CMK (cell line): ENCODE data around the gene HBEGF.

ENCODE experiments used
- DNase-seq: peaks from one replicate; pipeline ENCODE4 v3.0.0-alpha.2; 2010; ENCODE audit warnings: low read depth

The HBEGF gene

DNA sequence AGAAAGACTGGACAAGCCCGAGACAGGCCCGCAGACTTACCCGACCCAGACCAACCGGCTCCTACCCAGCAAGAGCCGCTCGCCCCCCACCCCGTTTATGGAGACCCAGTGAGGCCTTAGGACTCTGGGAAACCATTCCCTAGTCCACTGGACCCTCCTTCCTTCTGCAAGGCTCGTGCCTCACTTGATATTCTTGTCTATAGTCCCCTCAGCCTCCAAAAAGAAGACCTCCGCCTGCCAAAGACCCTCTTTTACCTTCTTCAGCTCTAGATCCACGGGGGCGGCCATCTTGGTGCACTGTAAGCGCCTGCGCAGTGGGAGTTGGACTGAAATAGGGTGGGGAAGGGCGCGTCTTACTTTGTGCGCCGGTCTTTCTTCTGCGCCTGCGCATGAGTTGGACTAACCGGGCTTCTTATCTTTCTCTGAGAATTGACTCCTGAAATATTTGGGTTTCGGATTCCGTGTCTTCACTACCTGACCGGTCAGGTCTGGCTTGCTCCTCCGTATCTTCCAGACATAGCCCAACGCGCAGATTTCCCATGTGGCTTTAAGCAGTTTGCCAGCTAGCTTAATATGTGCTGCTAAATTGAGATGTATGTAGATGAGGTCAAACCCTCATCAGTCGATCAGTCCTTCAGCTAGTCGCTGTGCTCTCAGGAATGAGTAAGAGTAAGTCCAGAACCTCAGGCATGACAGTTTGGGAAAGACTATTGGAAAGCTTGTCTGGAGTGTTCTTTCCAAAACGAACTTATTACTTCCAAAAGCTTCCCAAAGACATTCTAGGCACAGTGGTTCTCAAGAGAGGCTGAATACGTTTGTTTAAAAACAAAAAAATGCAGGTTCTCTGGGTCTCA, 43.4 kb downstream of the HBEGF start, which contains the start of gene PFDN1:
PFDN1 (minus strand) TSS at position 316 of the 854 bp plus-strand sequence; CDS start at position 288, 28 bp downstream.
- peak; percentile 72 for DNase-seq

DNA sequence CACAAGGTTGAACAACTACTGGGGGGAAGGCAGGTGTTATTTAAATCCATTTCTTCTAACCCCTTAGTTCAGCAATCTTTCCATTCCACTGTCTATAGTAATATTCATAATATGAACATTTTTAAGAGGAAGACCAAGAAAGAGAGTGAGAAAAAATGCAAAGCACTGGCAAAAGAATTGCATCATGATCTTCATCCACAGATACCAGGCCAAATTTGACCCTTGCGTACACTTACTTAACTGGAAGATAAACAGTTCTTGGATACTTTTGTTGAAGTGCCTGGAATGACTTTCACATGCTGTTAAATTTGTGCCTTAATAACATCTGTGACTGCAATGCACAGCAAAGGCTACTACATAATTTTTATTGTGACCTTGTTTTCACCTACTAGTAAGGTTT, 45.3 kb downstream of the HBEGF start:
- no peak for DNase-seq

DNA sequence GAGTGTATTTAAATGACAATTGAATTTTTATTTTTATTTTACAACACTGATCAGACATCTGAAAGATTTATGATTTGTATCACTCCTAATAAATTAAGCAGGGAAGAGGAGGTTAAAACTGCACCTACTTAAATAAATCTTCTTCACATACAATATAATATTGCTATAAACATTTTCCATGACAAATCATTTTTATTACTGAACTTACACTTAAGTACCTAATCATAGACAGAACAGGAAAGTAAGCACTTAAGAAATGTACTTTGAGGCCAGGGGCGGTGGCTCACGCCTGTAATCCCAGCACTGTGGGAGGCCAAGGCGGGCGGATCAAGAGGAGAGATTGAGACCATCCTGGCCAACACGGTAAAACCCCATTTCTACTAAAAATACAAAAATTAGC, 47.3 kb downstream of the HBEGF start:
- no peak for DNase-seq

DNA sequence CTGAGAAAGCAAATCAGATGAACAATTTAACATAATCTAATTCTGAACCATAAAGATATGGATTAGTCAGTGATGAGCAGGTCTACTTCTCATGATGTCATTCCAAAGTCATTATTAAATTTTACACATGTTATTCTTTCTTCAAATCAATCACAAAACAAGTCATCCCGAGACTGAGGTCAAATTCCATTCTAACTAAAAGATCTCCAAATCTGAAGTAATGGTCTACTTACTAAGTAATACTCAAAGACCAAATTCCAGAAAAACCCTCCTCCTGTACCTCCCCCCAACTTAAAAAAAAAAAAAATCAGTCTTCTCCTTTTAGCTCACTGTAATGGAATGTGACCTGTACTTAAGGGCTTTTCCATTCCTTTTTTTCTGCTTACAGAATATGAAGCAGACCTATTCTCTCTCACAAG, 48.2 kb downstream of the HBEGF start:
- DNase-seq: no peak

DNA sequence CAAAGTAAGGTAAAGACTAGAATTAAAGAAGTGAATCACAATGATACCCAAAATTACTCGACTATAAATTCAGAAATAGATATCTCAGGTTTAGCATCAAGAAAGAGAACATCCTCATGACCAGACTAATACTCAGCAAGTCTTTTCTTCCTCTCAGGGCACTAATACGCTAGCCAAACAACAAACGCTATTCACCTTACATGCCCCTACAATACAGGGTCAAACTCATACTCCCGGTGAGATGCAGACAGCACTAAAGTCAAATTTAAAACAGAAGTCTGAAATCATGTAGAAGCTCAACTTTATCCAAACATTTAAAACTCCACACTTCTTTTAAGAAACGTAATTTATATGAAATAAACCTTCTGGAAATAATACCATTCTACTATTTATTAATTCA, 49.1 kb downstream of the HBEGF start:
- no peak for DNase-seq

DNA sequence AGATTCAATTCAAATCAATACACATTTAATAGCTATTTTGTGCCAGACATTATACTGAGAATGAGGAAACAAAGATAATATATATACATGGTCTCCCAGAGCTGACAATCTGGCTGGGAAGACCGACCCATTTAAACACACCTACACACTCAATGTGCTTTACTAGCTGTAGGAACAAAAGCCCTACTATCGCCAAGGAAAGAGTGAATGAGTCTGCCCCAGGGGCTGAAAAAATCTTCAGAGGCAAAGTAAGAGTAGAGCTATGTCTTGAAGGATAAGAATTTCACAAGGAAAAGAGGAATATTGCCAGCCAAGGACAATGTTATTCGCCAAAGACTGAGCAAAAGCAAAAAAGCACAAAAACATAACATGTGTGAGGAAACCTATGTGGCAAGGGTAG, 50.1 kb downstream of the HBEGF start:
- DNase-seq: no peak

DNA sequence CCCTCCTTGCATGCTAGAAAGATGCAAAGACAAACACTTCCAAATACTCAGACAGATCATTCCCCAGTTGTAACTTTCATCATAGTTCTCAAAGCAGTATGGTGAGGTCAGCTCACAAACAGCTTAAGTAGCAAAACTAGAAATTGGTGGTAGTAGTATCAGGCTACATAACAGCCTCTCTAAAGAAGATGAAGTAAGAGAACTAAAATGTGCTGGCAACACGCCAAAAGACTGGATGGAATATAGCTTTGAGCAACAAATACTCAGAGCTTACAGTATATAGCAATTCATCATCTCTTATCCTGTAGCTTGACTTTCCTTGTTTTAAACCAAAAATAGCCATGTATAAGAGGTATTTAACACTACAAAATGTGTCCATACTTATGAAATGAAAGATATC, 51.0 kb downstream of the HBEGF start:
- DNase-seq: no peak

DNA sequence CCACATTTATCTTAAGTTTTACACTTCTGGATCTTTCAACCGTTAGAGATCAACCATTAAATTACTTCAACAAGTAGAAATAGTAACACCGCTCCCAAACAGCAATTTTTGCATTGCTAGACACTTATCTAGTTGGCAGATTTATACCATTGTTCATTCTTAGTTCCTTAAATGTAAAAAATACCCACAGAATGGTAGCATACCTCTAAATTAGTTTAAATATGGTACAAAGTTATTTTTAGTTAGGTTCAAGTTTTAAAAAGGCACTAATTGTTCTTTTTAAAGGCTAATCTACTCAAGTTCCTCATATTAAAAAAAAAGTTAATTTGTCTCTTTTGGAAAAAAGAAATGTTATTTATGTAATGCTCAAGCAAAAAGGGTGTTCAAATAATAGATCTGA, 51.6 kb downstream of the HBEGF start:
- no peak for DNase-seq

DNA sequence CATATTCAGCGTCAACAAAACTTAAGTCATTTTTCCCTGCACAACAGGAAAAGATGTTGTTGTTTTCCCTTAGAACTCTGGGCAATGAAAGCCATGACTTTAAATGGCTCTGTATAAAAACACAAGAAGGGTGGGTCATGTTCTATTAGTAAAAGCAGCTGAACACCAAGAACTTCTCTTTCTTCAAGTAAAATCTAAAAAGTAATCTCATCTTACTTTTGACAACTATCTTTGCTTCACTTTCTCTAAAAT, 52.6 kb downstream of the HBEGF start:
- no peak for DNase-seq

DNA sequence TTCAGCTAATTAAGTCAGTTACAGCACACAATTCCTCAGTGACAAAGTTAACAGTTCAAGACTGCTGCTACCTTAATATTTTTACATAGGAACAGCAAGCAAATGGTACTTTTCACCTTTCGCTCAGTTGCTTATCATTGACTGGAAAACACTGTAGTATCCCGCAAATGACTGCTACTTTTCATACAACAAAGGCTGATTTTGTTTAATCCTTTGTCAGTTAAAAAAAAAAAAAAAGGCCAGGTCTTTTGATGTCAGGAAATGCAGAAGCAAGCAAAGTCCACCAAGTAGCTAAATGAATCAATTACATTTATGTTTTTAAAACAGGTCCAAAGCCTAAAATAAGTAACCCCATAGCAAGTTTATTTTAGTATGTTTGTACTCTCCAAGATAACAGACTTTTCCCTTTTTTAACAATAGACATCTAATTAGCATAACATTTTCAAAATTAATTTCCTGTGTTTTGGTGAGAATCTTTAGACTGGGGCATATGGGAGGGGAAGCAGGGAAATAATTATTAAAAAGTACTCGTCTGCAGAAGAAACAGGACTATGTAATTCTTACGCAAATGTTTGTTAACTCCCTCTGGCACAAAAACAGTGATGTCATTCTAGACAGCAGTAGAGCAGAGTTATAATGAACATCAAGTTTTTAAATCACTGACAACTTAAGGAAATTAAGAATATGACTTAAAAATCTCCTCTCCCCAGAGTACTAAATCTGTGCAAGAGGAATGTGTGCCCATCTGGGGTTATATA, 53.1 kb downstream of the HBEGF start:
- no peak for DNase-seq

DNA sequence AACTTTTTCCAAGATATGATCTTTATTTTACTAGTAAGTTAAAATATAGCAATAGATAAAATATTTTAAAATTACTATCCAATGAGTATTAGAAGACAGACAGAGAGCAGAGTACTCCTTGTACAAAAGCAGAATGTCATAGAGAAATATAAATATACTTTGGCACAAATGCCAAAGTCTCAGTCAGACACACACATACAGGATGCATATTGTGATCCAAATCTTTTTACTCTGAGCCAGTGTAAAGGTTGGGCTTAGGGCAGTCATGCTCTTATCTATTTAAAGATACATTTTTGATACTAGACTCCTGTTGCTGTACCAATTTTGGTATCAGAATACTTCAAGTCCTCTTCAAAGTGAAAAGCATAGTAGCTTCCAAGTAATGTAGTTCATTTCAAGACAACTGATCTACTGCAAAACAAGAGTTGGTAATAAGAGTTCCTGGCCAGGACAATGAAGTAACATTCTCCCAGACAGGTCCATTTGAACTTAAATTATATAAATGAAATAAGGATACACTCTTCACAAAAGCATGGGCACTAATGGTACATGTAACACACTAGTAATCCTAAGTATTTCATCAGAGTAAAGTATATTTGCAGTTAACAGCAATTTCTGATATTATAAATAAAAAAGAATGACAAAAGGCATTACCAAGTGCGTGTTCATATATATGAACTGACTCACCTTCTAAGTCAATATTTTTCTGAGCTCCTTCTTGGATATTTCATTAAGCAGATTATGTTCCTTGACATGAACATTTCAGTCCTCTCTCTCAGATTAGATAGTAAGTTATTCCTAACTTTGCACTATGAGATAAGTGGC, 54.0 kb downstream of the HBEGF start:
- no peak for DNase-seq

DNA sequence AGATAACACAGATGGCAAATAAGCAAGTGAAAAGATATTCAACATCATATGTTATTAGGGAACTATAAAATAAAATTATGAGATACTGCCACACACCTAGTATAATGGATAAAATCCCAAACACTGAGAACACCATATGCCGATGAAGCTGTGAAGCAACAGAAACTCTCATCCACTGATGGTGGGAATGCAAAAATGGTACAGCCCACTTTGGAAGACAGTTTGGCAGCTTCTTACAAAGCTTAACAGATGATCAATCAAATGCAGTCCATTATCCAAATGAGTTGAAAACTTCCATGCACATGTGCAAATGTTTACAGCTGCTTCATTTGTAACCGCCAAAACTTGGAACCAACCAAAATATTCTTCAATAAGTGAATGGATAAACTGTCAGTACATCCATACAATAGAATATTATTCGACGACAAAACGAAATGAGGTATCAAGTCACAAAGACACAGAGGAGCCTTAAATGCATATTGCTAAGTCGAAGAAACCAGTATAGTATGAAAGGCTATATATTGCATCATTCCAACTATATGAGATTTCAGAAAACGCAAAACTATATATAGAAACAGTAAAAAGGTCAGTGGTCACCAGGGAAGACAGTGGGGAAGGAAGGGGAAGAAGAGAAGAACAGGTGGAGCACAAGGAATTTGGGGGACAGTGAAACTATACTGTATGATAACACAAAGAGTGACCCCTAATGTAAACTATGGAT, 58.4 kb downstream of the HBEGF start:
- no peak for DNase-seq

DNA sequence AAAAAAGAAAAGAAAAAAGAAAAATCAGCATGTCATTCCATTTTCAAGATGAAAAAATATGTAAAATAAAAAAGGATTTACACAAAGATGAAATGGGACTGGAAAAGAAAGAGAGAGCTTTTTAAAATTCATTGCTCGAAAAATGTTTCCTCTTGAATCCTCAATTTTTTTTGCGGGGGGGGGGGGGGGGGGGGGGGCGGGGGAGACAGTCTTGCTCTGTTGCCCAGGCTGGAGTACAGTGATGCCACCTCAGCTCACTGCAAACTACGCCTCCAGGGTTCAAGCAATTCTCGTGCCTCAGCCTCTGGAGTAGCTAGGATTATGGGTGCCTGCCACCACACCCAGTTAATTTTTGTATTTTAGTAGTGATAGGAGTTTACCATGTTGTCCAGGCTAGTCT, 60.0 kb downstream of the HBEGF start:
- no peak for DNase-seq

DNA sequence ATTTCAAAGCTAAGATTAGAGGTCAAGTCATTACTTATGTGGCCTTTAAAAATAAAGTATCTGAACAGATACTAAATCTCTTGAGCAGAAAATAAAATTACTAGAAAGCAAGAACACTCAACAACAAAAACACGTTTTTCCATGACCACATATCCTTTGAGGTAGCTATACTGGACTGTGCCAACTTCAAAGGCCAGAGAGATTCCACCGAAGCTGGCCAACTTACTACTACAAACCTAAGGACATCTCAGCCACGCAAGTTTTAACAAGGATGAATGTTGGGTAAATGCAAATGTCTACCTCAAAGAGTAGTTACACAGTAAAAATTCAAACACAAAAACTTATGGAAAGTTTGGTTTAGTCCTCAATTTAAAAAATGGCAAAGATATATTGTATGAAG, 62.4 kb downstream of the HBEGF start:
- no peak for DNase-seq
